ENCODE data around the gene FRAS1.

- TF ChIP-seq TARDBP (IDR thresholded peaks at IDR 0.05) (no peak), L3MBTL2 (conservative IDR thresholded peaks at IDR 0.05) (no peak), SUZ12 (IDR thresholded peaks at IDR 0.05) (no peak), SP1 (IDR thresholded peaks at IDR 0.05) (no peak), FOXA1 (IDR thresholded peaks at IDR 0.05) (no peak), ZNF384 (IDR thresholded peaks at IDR 0.05) (no peak), NFRKB (IDR thresholded peaks at IDR 0.05) (no peak), CTBP1 (IDR thresholded peaks at IDR 0.05; ENCODE audit: borderline replicate concordance) (no peak), LEF1 (IDR thresholded peaks at IDR 0.05; ENCODE audit: borderline replicate concordance) (no peak), FOXM1 (IDR thresholded peaks at IDR 0.05; ENCODE audit: borderline replicate concordance) (no peak), BHLHE40 (IDR thresholded peaks at IDR 0.05; ENCODE audit: borderline replicate concordance) (no peak), ELF4 (IDR thresholded peaks at IDR 0.05) (no peak), ARNT (IDR thresholded peaks at IDR 0.05) (no peak), FOXK2 (IDR thresholded peaks at IDR 0.05) (no peak)
Measured at GRCh38 chr4:78584863-78585547, 527.9 kb downstream of the FRAS1 start.

Data from HEK293T (cell line).